GM12801 (cell line): ENCODE results near the gene MARCHF10.

Experiments
- TF ChIP-seq, protein P1 (sequence below): IDR thresholded peaks from one replicate; pipeline ENCODE4 v1.5.1; 2011; ENCODE audit warnings: control low read depth; ENCODE audit not compliant: insufficient read length; ENCODE audit errors: extremely low read depth

Gene MARCHF10

DNA sequence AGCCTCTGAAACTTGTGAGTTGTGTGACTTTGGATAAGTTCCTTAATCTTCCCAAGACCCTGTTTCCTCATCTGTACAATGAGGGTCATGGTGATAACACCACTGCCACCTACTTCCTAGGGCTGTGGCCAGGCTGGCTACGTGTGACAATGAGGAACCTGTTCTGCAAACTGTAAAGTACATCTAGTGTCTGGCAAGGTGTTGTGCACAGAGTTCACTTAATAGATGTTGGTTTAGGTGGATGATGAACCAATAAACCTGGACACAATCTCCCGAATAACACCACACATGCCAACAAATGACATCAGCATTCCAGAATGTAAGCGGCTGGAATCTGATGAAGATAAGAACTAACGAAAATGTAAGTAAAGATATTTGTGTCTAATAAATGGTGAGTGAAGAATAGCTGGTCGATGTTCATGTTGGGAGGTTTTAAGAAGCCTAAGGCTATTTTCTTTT is 82.3 kb downstream of the MARCHF10 start:
- TF ChIP-seq, protein P1, sequence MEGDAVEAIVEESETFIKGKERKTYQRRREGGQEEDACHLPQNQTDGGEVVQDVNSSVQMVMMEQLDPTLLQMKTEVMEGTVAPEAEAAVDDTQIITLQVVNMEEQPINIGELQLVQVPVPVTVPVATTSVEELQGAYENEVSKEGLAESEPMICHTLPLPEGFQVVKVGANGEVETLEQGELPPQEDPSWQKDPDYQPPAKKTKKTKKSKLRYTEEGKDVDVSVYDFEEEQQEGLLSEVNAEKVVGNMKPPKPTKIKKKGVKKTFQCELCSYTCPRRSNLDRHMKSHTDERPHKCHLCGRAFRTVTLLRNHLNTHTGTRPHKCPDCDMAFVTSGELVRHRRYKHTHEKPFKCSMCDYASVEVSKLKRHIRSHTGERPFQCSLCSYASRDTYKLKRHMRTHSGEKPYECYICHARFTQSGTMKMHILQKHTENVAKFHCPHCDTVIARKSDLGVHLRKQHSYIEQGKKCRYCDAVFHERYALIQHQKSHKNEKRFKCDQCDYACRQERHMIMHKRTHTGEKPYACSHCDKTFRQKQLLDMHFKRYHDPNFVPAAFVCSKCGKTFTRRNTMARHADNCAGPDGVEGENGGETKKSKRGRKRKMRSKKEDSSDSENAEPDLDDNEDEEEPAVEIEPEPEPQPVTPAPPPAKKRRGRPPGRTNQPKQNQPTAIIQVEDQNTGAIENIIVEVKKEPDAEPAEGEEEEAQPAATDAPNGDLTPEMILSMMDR: no peak

DNA sequence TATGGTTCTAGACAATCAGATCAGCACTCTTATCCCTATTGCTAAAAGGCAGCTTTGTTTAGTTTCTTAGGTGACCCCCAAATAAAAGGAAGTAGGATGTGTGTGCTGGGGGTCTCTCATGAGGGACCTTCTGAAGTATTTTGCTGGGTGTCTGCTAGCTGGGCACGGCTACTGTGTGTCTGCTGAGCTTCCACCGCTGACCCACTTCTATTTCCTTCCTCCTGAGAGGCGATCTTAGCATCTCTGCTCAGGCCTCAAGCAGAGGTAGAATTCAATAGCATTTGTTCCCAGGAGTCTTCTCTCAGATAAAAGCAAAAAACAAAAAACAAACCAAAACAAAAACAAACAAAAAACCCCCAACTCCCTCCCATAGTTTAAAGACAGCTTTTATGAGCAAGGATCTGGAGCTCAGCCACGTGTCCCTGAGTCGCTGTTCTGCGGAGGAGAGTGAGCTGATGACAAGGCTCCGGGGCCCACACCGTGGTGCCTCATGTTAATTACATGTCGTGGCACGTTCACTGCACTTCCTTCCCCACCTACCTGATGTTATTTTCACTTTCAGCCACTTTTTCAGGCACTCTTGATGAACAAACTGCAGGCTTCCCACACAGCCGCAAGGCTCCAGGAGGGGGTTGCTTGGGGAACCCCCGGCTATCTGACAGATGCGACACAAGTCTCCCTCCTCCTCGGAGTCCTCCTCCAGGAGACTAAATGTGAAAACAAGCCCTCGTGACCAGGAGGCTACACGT is 83.5 kb downstream of the MARCHF10 start:
- TF ChIP-seq, protein P1: no peak

DNA sequence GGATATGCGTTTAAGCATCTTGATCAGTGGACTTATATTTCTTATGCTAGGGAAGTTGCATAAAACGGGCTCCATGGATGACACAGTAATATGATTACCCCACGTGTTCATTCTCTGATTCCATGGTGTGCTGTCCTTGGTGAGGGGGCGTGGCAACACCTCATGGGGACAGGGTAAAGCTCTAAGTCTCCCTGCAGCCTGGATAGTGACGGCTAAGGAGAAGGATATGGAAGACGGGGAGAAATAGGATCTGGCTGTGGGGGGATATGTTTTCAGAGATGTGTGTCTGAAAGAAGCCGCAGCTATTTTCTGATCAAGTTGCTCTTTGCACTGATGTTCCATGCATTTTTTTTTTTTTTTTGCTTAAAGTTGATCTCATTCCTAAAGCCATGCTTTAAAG is 84.3 kb downstream of the MARCHF10 start:
- TF ChIP-seq, protein P1: no peak

DNA sequence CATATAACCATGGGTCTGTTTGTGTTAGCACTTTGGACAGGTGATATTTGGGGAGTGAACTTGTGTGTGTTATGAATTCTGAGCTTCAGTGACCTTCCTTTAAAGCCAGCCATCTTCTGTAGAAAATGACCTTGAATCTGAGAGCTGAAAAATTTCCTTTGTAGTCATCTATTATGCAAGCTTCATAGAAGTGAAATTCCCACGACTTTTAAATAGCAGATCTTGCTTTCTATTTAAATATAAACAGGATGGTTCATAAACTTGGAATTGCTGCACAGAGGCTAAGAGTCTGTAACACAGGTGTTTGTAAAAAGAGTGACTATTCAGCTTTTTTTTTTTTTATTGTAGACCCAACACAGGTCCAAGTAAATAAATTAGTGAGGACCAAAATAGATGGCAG is 85.5 kb downstream of the MARCHF10 start:
- TF ChIP-seq, protein P1: no peak

DNA sequence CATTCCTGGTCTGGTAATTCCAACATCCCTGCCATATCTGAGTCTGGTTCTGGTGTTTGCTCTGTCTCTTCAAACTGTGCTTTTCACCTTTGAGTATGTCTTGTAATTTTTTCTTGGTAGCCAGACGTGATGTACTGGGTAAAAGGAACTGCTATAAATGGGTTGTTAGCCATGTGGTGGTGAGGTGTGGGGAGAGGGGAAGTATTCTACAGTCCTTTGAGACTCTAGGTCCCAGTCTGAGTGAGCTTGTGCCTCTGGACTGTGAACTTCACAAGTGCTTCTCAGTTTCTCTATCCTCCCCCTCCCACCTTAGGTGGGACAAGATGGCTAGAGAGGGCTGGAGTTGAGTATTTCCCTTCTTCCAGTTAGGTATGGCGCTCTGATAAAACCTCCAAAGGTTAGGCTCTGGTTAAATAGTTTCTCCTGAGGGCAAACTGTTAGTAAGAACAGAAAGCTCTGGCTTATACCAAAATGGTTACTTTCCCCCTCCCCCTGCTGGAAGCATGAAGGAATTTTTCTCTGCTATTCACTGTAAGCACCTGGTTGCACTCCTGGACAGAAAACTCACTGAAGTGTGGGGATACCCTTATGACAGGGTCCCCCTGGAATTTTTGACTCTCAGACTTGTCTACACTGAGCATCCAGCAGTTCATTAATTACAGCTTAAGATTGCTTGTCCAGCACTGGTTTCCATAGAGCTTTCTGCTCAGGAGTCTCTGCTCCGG is 87.8 kb downstream of the MARCHF10 start:
- TF ChIP-seq, protein P1: no peak

GRCh38 chr17:62719586-62719985 is 88.5 kb downstream of the MARCHF10 start:
- TF ChIP-seq, protein P1: no peak

DNA sequence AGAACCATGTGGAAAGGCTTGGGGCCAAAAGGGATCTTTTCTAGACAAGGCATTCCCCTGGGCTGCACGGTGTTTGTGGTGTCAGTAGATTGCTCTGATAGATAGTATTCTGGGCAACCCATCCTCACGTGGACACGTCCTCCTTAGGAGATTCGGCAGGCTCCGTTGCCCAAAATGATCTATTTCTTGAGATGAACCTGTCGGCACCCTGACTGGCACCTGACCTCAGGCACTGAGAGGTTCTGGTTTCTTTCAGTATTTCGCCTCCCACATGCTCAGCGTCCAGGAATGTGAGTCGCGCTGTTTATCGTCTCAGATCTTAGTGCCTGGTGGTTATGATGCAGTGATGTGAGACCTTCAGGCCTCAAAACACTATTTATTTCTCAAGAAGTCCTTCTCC is 89.7 kb downstream of the MARCHF10 start:
- TF ChIP-seq, protein P1: no peak
